GM12878 (cell line): ENCODE data around the gene IL3. TPM values are rescaled to one million over a fixed set of nuclear protein-coding genes. Genes with fewer than 3 reads are reported as not detected.

ENCODE experiments used
- ATAC-seq: fragments of 200-7000 bp; cut with Tn5 transposase; 3 replicates; pipeline ENCODE4 v1.9.1; 2020; ENCODE audit warnings: mild to moderate bottlenecking, moderate library complexity
- BruUV-seq: library from RNA; stranded (reverse); fragments of 400-500 nt; replicated peaks from 2 replicates; lab custom pipeline; 2021; lab: Mats Ljungman, UMichigan
- CTCF ChIA-PET: fragments of 300-600 bp; sonication (Branson Sonifier 250); formaldehyde crosslinking; extraction: SDS; loops from one replicate; lab custom pipeline; 2021; ENCODE audit warnings: inconsistent platforms; lab: Yijun Ruan, JAX
- POLR2A ChIA-PET: fragments of 350-600 bp; formaldehyde crosslinking; extraction: SDS; loops from one replicate; lab custom pipeline; 2021; ENCODE audit warnings: inconsistent platforms; lab: Charles Lee
- RAD21 ChIA-PET: fragments of 300-600 bp; sonication (Branson Sonifier 250); formaldehyde crosslinking; loops from one replicate; lab custom pipeline; 2023; ENCODE audit warnings: antibody characterized with exemption; ENCODE audit not compliant: unreplicated experiment; lab: Charles Lee
- SMC1A ChIA-PET: fragments of 300-600 bp; sonication (Branson Sonifier 250); formaldehyde crosslinking; loops from one replicate; lab custom pipeline; 2023; ENCODE audit not compliant: unreplicated experiment, uncharacterized antibody; lab: Charles Lee
- DNase-seq: peaks from one replicate; pipeline ENCODE4 v3.0.0-alpha.2; 2011; ENCODE audit warnings: low read depth, low spot score
- FAIRE-seq: peaks from 3 replicates; lab custom pipeline; 2011; peaks lifted over from hg19 to GRCh38; lab: Jason Lieb, UNC
- H2AFZ ChIP-seq: 2 replicates; pipeline ENCODE4 v1.6.0; 2011; ENCODE audit warnings: low read depth, low read length, control low read depth; ENCODE audit not compliant: control insufficient read depth
- H3K27ac ChIP-seq: 2 replicates; pipeline ENCODE4 v1.5.1; 2011; ENCODE audit warnings: control low read depth; ENCODE audit not compliant: control insufficient read depth, insufficient read depth
- H3K27me3 ChIP-seq, 2 experiments: replicated peaks in 1 of 2; 2 replicates each; pipeline versions ENCODE4 v1.6.0 to v1.6.1; 2011; ENCODE audit warnings: low read length in 1 of 2; ENCODE audit not compliant: control insufficient read depth in 2 of 2, insufficient read depth in 2 of 2
- H3K36me3 ChIP-seq, 2 experiments: 2 replicates each; pipeline ENCODE4 v1.5.1; 2011; ENCODE audit warnings: low read length in 1 of 2; ENCODE audit not compliant: control insufficient read depth in 2 of 2, insufficient read depth in 2 of 2
- H3K4me1 ChIP-seq: 2 replicates; pipeline ENCODE4 v1.6.1; 2011; ENCODE audit warnings: mild to moderate bottlenecking, low read length, moderate library complexity, mixed read lengths; ENCODE audit not compliant: control insufficient read depth, insufficient read depth
- H3K4me2 ChIP-seq: 2 replicates; pipeline ENCODE4 v1.6.0; 2011; ENCODE audit warnings: control low read depth; ENCODE audit not compliant: control insufficient read depth, insufficient read depth
- H3K4me3 ChIP-seq: fragments of 200-600 bp; sonication (generic); 2 replicates; pipeline ENCODE4 v1.5.1; 2016
- H3K79me2 ChIP-seq: 2 replicates; pipeline ENCODE4 v1.6.0; 2011; ENCODE audit warnings: low read length; ENCODE audit not compliant: control insufficient read depth, insufficient read depth
- H3K9ac ChIP-seq: 2 replicates; pipeline ENCODE4 v1.8.0; 2011; ENCODE audit warnings: low read length, control low read depth, mixed read lengths; ENCODE audit not compliant: control insufficient read depth, insufficient read depth
- H3K9me3 ChIP-seq: replicated peaks from 3 replicates; pipeline ENCODE4 v1.5.1; 2011; ENCODE audit warnings: mild to moderate bottlenecking, low read length; ENCODE audit not compliant: control insufficient read depth, insufficient read depth
- H4K20me1 ChIP-seq: 2 replicates; pipeline ENCODE4 v1.6.0; 2011; ENCODE audit not compliant: control insufficient read depth, insufficient read depth
- ATF2 ChIP-seq: IDR thresholded peaks from 2 replicates; pipeline ENCODE4 v1.6.1; 2012; ENCODE audit warnings: low read length, inconsistent platforms
- ATF3 ChIP-seq: IDR thresholded peaks from 2 replicates; pipeline ENCODE4 v1.6.1; 2011; ENCODE audit warnings: low read depth, mild to moderate bottlenecking, low read length, moderate library complexity, borderline replicate concordance; ENCODE audit errors: extremely low read depth
- GATAD2B ChIP-seq: fragments of 450-650 bp; conservative IDR thresholded peaks from 2 replicates; pipeline ENCODE4 v1.6.1; 2017; ENCODE audit warnings: low read depth, mild to moderate bottlenecking, moderate library complexity
- HCFC1 ChIP-seq: fragments of 150-350 bp; IDR thresholded peaks from 2 replicates; pipeline ENCODE4 v1.6.1; 2014; ENCODE audit warnings: low read length
- IRF3 ChIP-seq: fragments of 450-650 bp; IDR thresholded peaks from 2 replicates; pipeline ENCODE4 v1.6.1; 2014; ENCODE audit warnings: mild to moderate bottlenecking
- IRF4 ChIP-seq: IDR thresholded peaks from 2 replicates; pipeline ENCODE4 v1.6.1; 2011; ENCODE audit warnings: low read depth, low read length
- NR2F1 ChIP-seq: fragments of 450-650 bp; conservative IDR thresholded peaks from 2 replicates; pipeline ENCODE4 v1.6.1; 2017; ENCODE audit warnings: mild to moderate bottlenecking
- ZBTB33 ChIP-seq: fragments of 450-650 bp; IDR thresholded peaks from 2 replicates; pipeline ENCODE4 v1.6.1; 2017; ENCODE audit warnings: mild to moderate bottlenecking
- WGBS: methylation state at CpG from one replicate; pipeline ENCODE4 v1.1.6; 2016; ENCODE audit warnings: low lambda C conversion rate; ENCODE audit not compliant: insufficient replicate concordance, insufficient coverage; ENCODE audit errors: missing lambda C conversion rate; 5-methylcytosine and 5-hydroxymethylcytosine counted together
- in situ Hi-C: fragments of 300-500 bp; cut with MboI; formaldehyde crosslinking; loops from 9 replicates; pipeline ENCODE4 v1.14.3; 2018; ENCODE audit warnings: mixed read lengths
- intact Hi-C: fragments of 100-400 bp; cut with micrococcal nuclease; formaldehyde crosslinking; loops from one replicate; pipeline ENCODE4 v1.14.2; 2022; ENCODE audit not compliant: unreplicated experiment
- polyA plus RNA-seq, 11 experiments: library from polyadenylated mRNA; depleted of rRNA in 4 of 11; unstranded in 6 of 11; stranded (reverse) in 5 of 11; fragments of >200 nt; fragmentation: Nextera tagmentation in 4 of 11; fragmentation: Illumina TruSeq in 1 of 11; extraction: Ambion mirVana in 4 of 11; extraction: Trizol in 1 of 11; gene quantifications; 1 replicate in 1 of 11; 2 replicates in 10 of 11; pipeline versions ENCODE4 v1.2.1 to v1.2.3, GENCODE V29; 2011 to 2016; ENCODE audit warnings: inconsistent platforms in 2 of 11, missing spikeins in 2 of 11, low read depth in 1 of 11
- total RNA-seq, 4 experiments: library from RNA; depleted of rRNA in 3 of 4; stranded (reverse); fragments of >200 nt in 3 of 4; fragmentation: Illumina TruSeq in 1 of 4; extraction: Trizol in 1 of 4; gene quantifications; 2 replicates each; pipeline versions ENCODE4 v1.2.1 to v1.2.3, GENCODE V29; 2013 to 2021

The IL3 gene
- total and polyA plus RNA-seq, 10 of the 15 experiments (the other 5 are each of a cell fraction or from before 2014, with no cell fraction given), result not detected

- no TSS peak for BruUV-seq
- WGBS, result 37% methylated on average over 8 of the region's 8 CpGs
- intact Hi-C loops, result no loop called here
- POLR2A ChIA-PET, result interaction anchor here (0.6 to 1.5 kb wide), 3 partner anchors 10 to 250 kb away, joined by 3 to 4 read pairs (median 3); no protein-coding TSS in a partner anchor
- ATAC-seq, result no peak
- H2AFZ ChIP-seq, result no peak overlapping the region
- no peak overlapping the region for H3K27ac ChIP-seq
- DNase-seq, result no peak
- no peak overlapping the region for H3K4me3 ChIP-seq
- H3K36me3 ChIP-seq, result no peaks in the 10 kb centered on the region
- CTCF ChIA-PET, result interaction anchor here (1.2 kb wide), 1 partner anchor 24 kb away, joined by 3 read pairs; no protein-coding TSS in a partner anchor
- no peaks in the 10 kb centered on the region for H4K20me1 ChIP-seq
- no peaks in the 10 kb centered on the region; a peak in 1 of 4 replicates for H3K27me3 ChIP-seq
- in situ Hi-C loops, result no loop called here
- no peak overlapping the region for H3K4me2 ChIP-seq
- TF ChIP-seq ATF2, result no peak
- TF ChIP-seq ZBTB33, result no peak
- TF ChIP-seq NR2F1, result no peak
- TF ChIP-seq ATF3, result no peak
- no peak for TF ChIP-seq IRF4
- TF ChIP-seq IRF3, result no peak
- TF ChIP-seq HCFC1, result no peak
- TF ChIP-seq GATAD2B, result no peak
- TF ChIP-seq, all 136 proteins: peak for 0
- no peaks in the 10 kb centered on the region for H3K79me2 ChIP-seq
- H3K9ac ChIP-seq, result no peak overlapping the region
- no peak for FAIRE-seq
- ChIA-PET SMC1A (interaction anchor here (0.9 to 1.2 kb wide), 2 partner anchors 10 to 13 kb away, joined by 3 to 4 read pairs; no protein-coding TSS in a partner anchor), RAD21 (no interaction called here)
- no peaks in the 10 kb centered on the region; the same call in 2 of the 3 replicates for H3K9me3 ChIP-seq
- no peaks in the 10 kb centered on the region for H3K4me1 ChIP-seq
These were observed 27.2 kb downstream of the IL3 start for GRCh38 chr5:132087661-132088060.
